Chondrocyte (in vitro differentiated cells): Measurements from ENCODE around the gene PLEKHG4. TPM values are rescaled to one million over a fixed set of nuclear protein-coding genes. Genes with fewer than 3 reads are reported as not detected.

ENCODE experiments used
- DNase-seq: peaks from one replicate; pipeline ENCODE4 v3.0.0; 2021; ENCODE audit warnings: mixed read lengths, low spot score
- H3K27ac Mint-ChIP-seq: one replicate; pipeline ENCODE4 v1.8.0; 2021; ENCODE audit warnings: mild to moderate bottlenecking, moderate library complexity, mixed read lengths; ENCODE audit not compliant: unreplicated experiment
- H3K27me3 Mint-ChIP-seq: 2 replicates; pipeline ENCODE4 v1.8.0; 2021; ENCODE audit warnings: low read depth, mixed read lengths
- H3K36me3 Mint-ChIP-seq: 2 replicates; pipeline ENCODE4 v1.8.0; 2021; ENCODE audit warnings: low read depth, mixed read lengths
- H3K4me1 Mint-ChIP-seq: 2 replicates; pipeline ENCODE4 v1.8.0; 2021; ENCODE audit warnings: low read depth, mild to moderate bottlenecking, mixed read lengths
- H3K4me3 Mint-ChIP-seq: one replicate; pipeline ENCODE4 v1.8.0; 2021; ENCODE audit warnings: mild to moderate bottlenecking, moderate library complexity, mixed read lengths; ENCODE audit not compliant: unreplicated experiment
- H3K9me3 Mint-ChIP-seq: 2 replicates; pipeline ENCODE4 v1.8.0; 2021; ENCODE audit warnings: low read depth, mixed read lengths
- CTCF ChIP-seq: fragments of 200-600 bp; sonication (generic); IDR thresholded peaks from 2 replicates; pipeline ENCODE4 v1.5.0; 2021; ENCODE audit warnings: antibody characterized with exemption, mild to moderate bottlenecking, moderate library complexity
- total RNA-seq: library from RNA; stranded (reverse); gene quantifications from 3 replicates; pipeline ENCODE4 v1.2.1, GENCODE V29; 2021

Gene PLEKHG4
- total RNA-seq, 1 donor from 2014 or later = 22.4 TPM

- H3K36me3 Mint-ChIP-seq = peaks cover 18% of the 10 kb centered on the region
- DNase-seq = peak; percentile 52
These were observed 40.4 kb upstream of the PLEKHG4 start for GRCh38 chr16:67238806-67239470.

GRCh38 chr16:67240506-67240905 is 38.8 kb upstream of the PLEKHG4 start:
- Mint-ChIP-seq H3K27me3 (no peaks in the 10 kb centered on the region), H3K27ac (peak overlapping the region; percentile 99), H3K4me1 (peaks cover 50% of the 10 kb centered on the region), H3K4me3 (no peak overlapping the region), H3K36me3 (peaks cover 18% of the 10 kb centered on the region), H3K9me3 (no peaks in the 10 kb centered on the region)
- peak; percentile 68 for DNase-seq
- TF ChIP-seq CTCF = no peak

More at GRCh38 chr16:67238806-67239470, 40.4 kb upstream of the PLEKHG4 start:
- no peak for TF ChIP-seq CTCF
- Mint-ChIP-seq H3K4me3 (no peak overlapping the region), H3K4me1 (peaks cover 35% of the 10 kb centered on the region), H3K27ac (no peak overlapping the region), H3K27me3 (no peaks in the 10 kb centered on the region), H3K9me3 (no peaks in the 10 kb centered on the region)

GRCh38 chr16:67241008-67241900 is 38.1 kb upstream of the PLEKHG4 start:
- peaks cover 14% of the 10 kb centered on the region for H3K36me3 Mint-ChIP-seq

GRCh38 chr16:67242138-67242730 is 37.1 kb upstream of the PLEKHG4 start:
- H3K4me1 Mint-ChIP-seq = peaks cover 54% of the 10 kb centered on the region
- H3K4me3 Mint-ChIP-seq = no peak overlapping the region
- peaks cover 9% of the 10 kb centered on the region for H3K36me3 Mint-ChIP-seq
- H3K27me3 Mint-ChIP-seq = no peaks in the 10 kb centered on the region
- no peak for TF ChIP-seq CTCF
- no peaks in the 10 kb centered on the region for H3K9me3 Mint-ChIP-seq
- peak; percentile 54 for DNase-seq
- H3K27ac Mint-ChIP-seq = peak overlapping the region; percentile 99

More at GRCh38 chr16:67241008-67241900, 38.1 kb upstream of the PLEKHG4 start:
- TF ChIP-seq CTCF = no peak
- Mint-ChIP-seq H3K9me3 (no peaks in the 10 kb centered on the region), H3K4me1 (peaks cover 54% of the 10 kb centered on the region), H3K27ac (peak overlapping the region; percentile 99), H3K4me3 (peak overlapping the region; percentile 2), H3K27me3 (no peaks in the 10 kb centered on the region)
- peak; percentile 82 for DNase-seq

GRCh38 chr16:67243481-67243880 is 35.9 kb upstream of the PLEKHG4 start:
- Mint-ChIP-seq H3K36me3 (peaks cover 2% of the 10 kb centered on the region), H3K27me3 (no peaks in the 10 kb centered on the region), H3K27ac (peak overlapping the region; percentile 9), H3K9me3 (no peaks in the 10 kb centered on the region), H3K4me3 (no peak overlapping the region), H3K4me1 (peaks cover 64% of the 10 kb centered on the region)
- peak; percentile 27 for DNase-seq
- TF ChIP-seq CTCF = no peak
